Stomach (tissue), 9 donors: ENCODE measurements around the gene MAPK1. TPM values are rescaled to one million over a fixed set of nuclear protein-coding genes. Genes with fewer than 3 reads are reported as not detected.

ENCODE experiments used
- DNase-seq, 2 donors: peaks; one replicate each; pipeline versions ENCODE4 v3.0.0 to v3.0.0-alpha.2; 2013 to 2019
- H3K27ac ChIP-seq, 5 donors: fragments of 200-600 bp in 4 of 5; sonication (generic) in 4 of 5; one replicate each; pipeline ENCODE4 v1.5.1; 2013 to 2019; ENCODE audit warnings: mild to moderate bottlenecking in 1 of 5, moderate library complexity in 1 of 5
- H3K27me3 ChIP-seq, 3 donors: fragments of 200-600 bp; sonication (generic); one replicate each; pipeline ENCODE4 v1.5.1; 2017 to 2019; ENCODE audit warnings: mixed run types in 1 of 3
- H3K36me3 ChIP-seq, 4 donors: fragments of 200-600 bp; sonication (generic); 1 replicate in 3 of 4; 2 replicates in 1 of 4; pipeline ENCODE4 v1.5.1; 2016 to 2019
- H3K4me1 ChIP-seq, 4 donors: fragments of 200-600 bp; sonication (generic); one replicate each; pipeline ENCODE4 v1.5.1; 2016 to 2019
- H3K4me3 ChIP-seq, 4 donors: fragments of 200-600 bp; sonication (generic) in 3 of 4; one replicate each; pipeline ENCODE4 v1.5.1; 2016 to 2019; ENCODE audit warnings: mild to moderate bottlenecking in 1 of 4
- H3K9me3 ChIP-seq, 4 donors: fragments of 200-600 bp; sonication (generic); one replicate each; pipeline ENCODE4 v1.5.1; 2016 to 2019
- CTCF ChIP-seq, 7 experiments: fragments of 450-650 bp in 4 of 7; fragments of 200-600 bp in 3 of 7; sonication (generic) in 3 of 7; IDR thresholded peaks; one replicate each; pipeline ENCODE4 v1.5.1; 2016 to 2019; ENCODE audit warnings: antibody characterized with exemption in 7 of 7, control low read depth in 2 of 7, mild to moderate bottlenecking in 1 of 7
- EP300 ChIP-seq: sonication (generic); formaldehyde crosslinking; IDR thresholded peaks from one replicate; pipeline ENCODE4 v1.6.1; 2017; ENCODE audit warnings: antibody characterized with exemption
- POLR2A ChIP-seq, 4 donors: fragments of 450-650 bp; IDR thresholded peaks; one replicate each; pipeline ENCODE4 v1.6.1; 2016; ENCODE audit warnings: antibody characterized with exemption in 4 of 4, control low read depth in 2 of 4, mild to moderate bottlenecking in 1 of 4, moderate library complexity in 1 of 4
- POLR2AphosphoS5 ChIP-seq, 3 donors: sonication (generic); formaldehyde crosslinking; IDR thresholded peaks; one replicate each; pipeline ENCODE4 v1.6.1; 2016; ENCODE audit warnings: antibody characterized with exemption in 3 of 3
- WGBS, 5 donors: extraction: QIAGEN DNeasy Blood & Tissue Kit in 3 of 5; methylation state at CpG; one replicate each; pipeline versions ENCODE4 v1.1.5 to v1.1.7; 2013 to 2018; 5-methylcytosine and 5-hydroxymethylcytosine counted together
- intact Hi-C: fragments of 100-400 bp; cut with DNase I; formaldehyde crosslinking; loops from one replicate; pipeline ENCODE4 v1.15.1; 2023; ENCODE audit warnings: low total_unique reads
- polyA plus RNA-seq, 3 donors: library from polyadenylated mRNA; stranded (reverse); fragments of 200-250 nt; gene quantifications; one replicate each; pipeline ENCODE4 v1.2.3, GENCODE V29; 2013
- total RNA-seq, 5 donors: library from RNA; depleted of rRNA; stranded (reverse); fragments of >200 nt; gene quantifications; one replicate each; pipeline versions ENCODE4 v1.1.0 to v1.2.3, GENCODE V29; 2014 to 2016
- donor health status: healthy with polysubstance abuse.
- donor health status: Bipolar disorder and iron deficiency.
- donor health status: healthy.

The MAPK1 gene
- total and polyA plus RNA-seq, 8 donors = 10.4 to 81.6 (median 44.2) TPM

- peaks cover 30 to 89% (median 83%) of the 10 kb centered on the region in 4 donors for H3K36me3 ChIP-seq
- no peak overlapping the region for H3K4me3 ChIP-seq
- DNase-seq = no peak
- WGBS, 5 donors = 79 to 93% (median 88%) methylated on average over 2 of the region's 2 CpGs
- no peaks in the 10 kb centered on the region for H3K9me3 ChIP-seq
- H3K27me3 ChIP-seq = no peaks in the 10 kb centered on the region
- intact Hi-C loops = no loop called here
- H3K27ac ChIP-seq = no peak overlapping the region
- TF ChIP-seq EP300 = no peak
- TF ChIP-seq POLR2AphosphoS5 (IDR thresholded peaks at IDR 0.05) = no peak
- peaks cover 4 to 18% (median 6%) of the 10 kb centered on the region in 4 donors for H3K4me1 ChIP-seq
Measured at GRCh38 chr22:21760640-21761039, 106.8 kb downstream of the MAPK1 start.

- Histone ChIP-seq H3K27ac (no peak overlapping the region), H3K36me3 (peaks cover 30 to 81% (median 74%) of the 10 kb centered on the region in 4 donors), H3K9me3 (no peaks in the 10 kb centered on the region), H3K4me1 (peaks cover 12 to 19% (median 14%) of the 10 kb centered on the region in 4 donors), H3K4me3 (no peak overlapping the region), H3K27me3 (no peaks in the 10 kb centered on the region)
- TF ChIP-seq EP300 (no peak), POLR2A (IDR thresholded peaks at IDR 0.05) (no peak), CTCF (IDR thresholded peaks at IDR 0.05) (no peak), POLR2AphosphoS5 (IDR thresholded peaks at IDR 0.05) (no peak)
- WGBS, 5 donors = 80 to 88% (median 86%) methylated on average over 8 of the region's 8 CpGs
- no peak for DNase-seq
- intact Hi-C loops = no loop called here
Measured at GRCh38 chr22:21759646-21760376, 107.6 kb downstream of the MAPK1 start.

- TF ChIP-seq POLR2AphosphoS5 (IDR thresholded peaks at IDR 0.05) (no peak), POLR2A (IDR thresholded peaks at IDR 0.05) (no peak), CTCF (IDR thresholded peaks at IDR 0.05) (no peak), EP300 (no peak)
- WGBS, 5 donors = 60 to 82% (median 75%) methylated on average over 4 of the region's 4 CpGs
Measured at GRCh38 chr22:21759093-21759492, 108.4 kb downstream of the MAPK1 start.

GRCh38 chr22:21758091-21758864 lies 109.2 kb downstream of the MAPK1 start:
- TF ChIP-seq CTCF (IDR thresholded peaks at IDR 0.05) = no peak
- no peak for TF ChIP-seq POLR2A (IDR thresholded peaks at IDR 0.05)
- peaks cover 23 to 31% (median 27%) of the 10 kb centered on the region in 4 donors for H3K4me1 ChIP-seq

More at GRCh38 chr22:21759093-21759492, 108.4 kb downstream of the MAPK1 start:
- H3K27me3 ChIP-seq = no peaks in the 10 kb centered on the region
- intact Hi-C loops = no loop called here
- H3K9me3 ChIP-seq = no peaks in the 10 kb centered on the region
- no peak overlapping the region for H3K27ac ChIP-seq
- H3K36me3 ChIP-seq = peaks cover 26 to 74% (median 67%) of the 10 kb centered on the region in 4 donors
- no peak overlapping the region for H3K4me3 ChIP-seq
- no peak for DNase-seq
- peaks cover 18 to 26% (median 21%) of the 10 kb centered on the region in 4 donors for H3K4me1 ChIP-seq

More at GRCh38 chr22:21758091-21758864, 109.2 kb downstream of the MAPK1 start:
- Histone ChIP-seq H3K36me3 (peaks cover 17 to 66% (median 59%) of the 10 kb centered on the region in 4 donors), H3K9me3 (no peaks in the 10 kb centered on the region), H3K4me3 (no peak overlapping the region), H3K27me3 (no peaks in the 10 kb centered on the region), H3K27ac (no peak overlapping the region)
- intact Hi-C loops = no loop called here
- no peak for DNase-seq
- WGBS, 5 donors = 94 to 96% (median 95%) methylated on average over 21 of the region's 21 CpGs
